A549 (cell line): ENCODE data around the gene NXPE4. TPM values are rescaled to one million over a fixed set of nuclear protein-coding genes. Genes with fewer than 3 reads are reported as not detected.
A peak's percentile ranks its signal among the peaks of the same experiment; 100 is the strongest.

Source experiments
- ATAC-seq, 2 experiments: fragments of 200-7000 bp in 1 of 2; fragments of >200 bp in 1 of 2; cut with Nextera tagmentation in 1 of 2; cut with Tn5 transposase in 1 of 2; 3 replicates each; pipeline versions ENCODE4 v1.8.0 to v1.9.1; 2018 to 2020; ENCODE audit warnings: mild to moderate bottlenecking in 1 of 2, moderate library complexity in 1 of 2
- CTCF ChIA-PET: fragments of 300-600 bp; sonication (Branson Sonifier 250); formaldehyde crosslinking; extraction: SDS; loops from one replicate; lab custom pipeline; 2021; ENCODE audit warnings: antibody characterized with exemption, inconsistent platforms; lab: Yijun Ruan, JAX
- POLR2A ChIA-PET: fragments of 350-600 bp; formaldehyde crosslinking; extraction: SDS; loops from one replicate; lab custom pipeline; 2021; ENCODE audit warnings: antibody characterized with exemption, inconsistent platforms; lab: Yijun Ruan, JAX
- DNase-seq, 2 experiments: peaks; one replicate each; pipeline versions ENCODE4 v3.0.0 to v3.0.0-alpha.2; 2011 to 2016; ENCODE audit warnings: low read depth in 1 of 2, low spot score in 1 of 2
- FAIRE-seq: peaks from 2 replicates; lab custom pipeline; 2011; peaks lifted over from hg19 to GRCh38; lab: Jason Lieb, UNC
- H3K27ac ChIP-seq, 2 experiments: fragments of >200 bp; sonication (Bioruptor Twin); formaldehyde crosslinking; 3 replicates each; pipeline ENCODE4 v1.5.1; 2016 to 2017
- H3K4me1 ChIP-seq: fragments of >200 bp; sonication (Bioruptor Twin); formaldehyde crosslinking; 3 replicates; pipeline ENCODE4 v1.6.1; 2016
- H3K4me2 ChIP-seq: fragments of >200 bp; sonication (Bioruptor Twin); formaldehyde crosslinking; 3 replicates; pipeline ENCODE4 v1.6.1; 2016
- H3K4me3 ChIP-seq: fragments of >200 bp; sonication (Bioruptor Twin); formaldehyde crosslinking; 3 replicates; pipeline ENCODE4 v1.5.1; 2016
- H3K9me3 ChIP-seq: fragments of >200 bp; sonication (Bioruptor Twin); formaldehyde crosslinking; 3 replicates; pipeline ENCODE4 v1.6.1; 2016
- BCL3 ChIP-seq: fragments of >200 bp; sonication (Bioruptor Twin); formaldehyde crosslinking; IDR thresholded peaks from 3 replicates; pipeline ENCODE4 v1.6.1; 2016
- BHLHE40 ChIP-seq: IDR thresholded peaks from 2 replicates; pipeline ENCODE4 v1.6.1; 2012; ENCODE audit warnings: low read depth, low read length, inconsistent platforms
- CBX2 ChIP-seq: fragments of 200-600 bp; sonication (generic); IDR thresholded peaks from 2 replicates; pipeline ENCODE4 v1.6.1; 2016; ENCODE audit warnings: low read depth, mild to moderate bottlenecking, borderline replicate concordance
- EHMT2 ChIP-seq: fragments of 200-600 bp; sonication (generic); IDR thresholded peaks from 2 replicates; pipeline ENCODE4 v1.6.1; 2016; ENCODE audit warnings: antibody characterized with exemption, low read depth, mild to moderate bottlenecking, moderate library complexity
- ELK1 ChIP-seq: fragments of 150-350 bp; IDR thresholded peaks from 2 replicates; pipeline ENCODE4 v1.6.1; 2014; ENCODE audit warnings: low read depth, mild to moderate bottlenecking, low read length
- FOSL2 ChIP-seq, 2 experiments: fragments of 450-650 bp in 1 of 2; fragments of >200 bp in 1 of 2; sonication (Bioruptor Twin) in 1 of 2; formaldehyde crosslinking; IDR thresholded peaks; 2 replicates each; pipeline versions ENCODE4 v1.5.0 to v1.6.1; 2016 to 2020; ENCODE audit warnings: mild to moderate bottlenecking in 1 of 2, moderate library complexity in 1 of 2
- HOXB13 ChIP-seq: fragments of 250-450 bp; sonication (Bioruptor Pico); IDR thresholded peaks from 2 replicates; pipeline ENCODE4 v1.5.0; 2020; ENCODE audit warnings: low read depth, mild to moderate bottlenecking, moderate library complexity
- KDM1A ChIP-seq: fragments of 200-600 bp; sonication (generic); IDR thresholded peaks from 2 replicates; pipeline ENCODE4 v1.6.1; 2016; ENCODE audit warnings: low read depth, mild to moderate bottlenecking
- MAFK ChIP-seq: fragments of 450-650 bp; IDR thresholded peaks from 2 replicates; pipeline ENCODE4 v1.6.1; 2014; ENCODE audit not compliant: partially characterized antibody
- MAX ChIP-seq: IDR thresholded peaks from 2 replicates; pipeline ENCODE4 v1.6.1; 2012
- MYC ChIP-seq: IDR thresholded peaks from 2 replicates; pipeline ENCODE4 v1.6.1; 2012; ENCODE audit warnings: mild to moderate bottlenecking, inconsistent platforms, low read length, improper control_type of control experiment, borderline replicate concordance
- POLR2A ChIP-seq: IDR thresholded peaks from 2 replicates; pipeline ENCODE4 v1.6.1; 2012; ENCODE audit warnings: mild to moderate bottlenecking, low read length
- RCOR1 ChIP-seq: fragments of 150-350 bp; IDR thresholded peaks from 2 replicates; pipeline ENCODE4 v1.6.1; 2014; ENCODE audit warnings: antibody characterized with exemption, low read length, low read depth
- REST ChIP-seq: fragments of 200-600 bp; sonication (generic); IDR thresholded peaks from 2 replicates; pipeline ENCODE4 v1.6.1; 2016; ENCODE audit warnings: antibody characterized with exemption, mild to moderate bottlenecking, moderate library complexity
- TP53 ChIP-seq: fragments of 250-450 bp; sonication (Bioruptor Pico); IDR thresholded peaks from 2 replicates; pipeline ENCODE4 v1.5.0; 2021; ENCODE audit warnings: mild to moderate bottlenecking, moderate library complexity
- WGBS: methylation state at CpG from one replicate; pipeline ENCODE4 v1.1.6; 2017; ENCODE audit errors: missing lambda C conversion rate; 5-methylcytosine and 5-hydroxymethylcytosine counted together
- polyA plus RNA-seq, 4 experiments: library from polyadenylated mRNA; depleted of rRNA in 3 of 4; stranded (reverse); fragments of >200 nt; fragmentation: RNase III in 1 of 4; extraction: RNeasy Plus Mini Kit Qiagen cat#74134 plus additional on column Dnase treatment in 1 of 4; gene quantifications; 2 replicates in 3 of 4; 3 replicates in 1 of 4; pipeline ENCODE4 v1.2.3, GENCODE V29; 2011 to 2017

Gene NXPE4
- polyA plus RNA-seq, 2 of the 4 experiments (the other 2 are of a cell fraction): not detected

- H3K27ac ChIP-seq: no peak overlapping the region
- 0% methylated on average over 3 of the region's 3 CpGs for WGBS
- no peak for FAIRE-seq
- ChIA-PET POLR2A (no interaction called here), CTCF (no interaction called here)
- H3K9me3 ChIP-seq: no peaks in the 10 kb centered on the region
- no peak for TF ChIP-seq CBX2
- no peak for TF ChIP-seq RCOR1
- no peak for TF ChIP-seq MAX
- no peak for TF ChIP-seq BCL3
- DNase-seq: no peak
- no peak for ATAC-seq
- H3K4me2 ChIP-seq: peak overlapping the region; percentile 12; the same call in 1 of the 3 replicates
- H3K4me3 ChIP-seq: no peak overlapping the region
- H3K4me1 ChIP-seq: no peaks in the 10 kb centered on the region; the same call in 1 of the 3 replicates
Observed at GRCh38 chr11:114562166-114562916, 33.2 kb downstream of the NXPE4 start.

- Histone ChIP-seq H3K9me3 (no peaks in the 10 kb centered on the region), H3K4me2 (no peak within 1 kb of the TSS), H3K27ac (no peak within 1 kb of the TSS), H3K4me3 (no peak within 1 kb of the TSS), H3K4me1 (no peaks in the 10 kb centered on the region; the same call in 1 of the 3 replicates)
- ChIA-PET CTCF (no interaction called here), POLR2A (no interaction called here)
- whole genome bisulfite sequencing: 54% methylated on average over 4 of the region's 4 CpGs
- DNase-seq (no peak), ATAC-seq (no peak)
- no peak for TF ChIP-seq FOSL2 (IDR thresholded peaks at IDR 0.05)
- no peak for TF ChIP-seq FOSL2 (CRISPR knock-in tag; IDR thresholded peaks at IDR 0.05)
- TF ChIP-seq, all 56 proteins: peak for 0
- no peak for FAIRE-seq
Observed at GRCh38 chr11:114559425-114560310, 35.9 kb downstream of the NXPE4 start, which contains the start of gene NXPE1. NXPE1 (minus strand) TSS chr11:114559881; CDS start chr11:114551201, 8,680 bp downstream.

- ChIA-PET POLR2A (no interaction called here), CTCF (no interaction called here)
- no peak for DNase-seq
- WGBS: 39% methylated on average over 1 of the region's 1 CpG
- Histone ChIP-seq H3K27ac (no peak overlapping the region), H3K4me3 (no peak overlapping the region), H3K4me2 (no peak overlapping the region), H3K9me3 (no peaks in the 10 kb centered on the region), H3K4me1 (no peaks in the 10 kb centered on the region)
- TF ChIP-seq POLR2A (no peak), HOXB13 (CRISPR knock-in tag) (no peak), MAFK (no peak), EHMT2 (no peak), MYC (no peak)
- no peak for ATAC-seq
- no peak for FAIRE-seq
Observed at GRCh38 chr11:114556135-114556534, 39.5 kb downstream of the NXPE4 start.

- Histone ChIP-seq H3K4me3 (no peak overlapping the region), H3K4me1 (no peaks in the 10 kb centered on the region), H3K4me2 (no peak overlapping the region), H3K9me3 (no peaks in the 10 kb centered on the region), H3K27ac (no peak overlapping the region)
- CTCF ChIA-PET: no interaction called here
- POLR2A ChIA-PET: no interaction called here
- ATAC-seq (no peak), FAIRE-seq (peak; percentile 49), DNase-seq (no peak)
- no peak for TF ChIP-seq BHLHE40
- no peak for TF ChIP-seq CBX2
- no peak for TF ChIP-seq REST
- no peak for TF ChIP-seq ELK1
- no peak for TF ChIP-seq EHMT2
- no peak for TF ChIP-seq TP53 (CRISPR knock-in tag)
- no peak for TF ChIP-seq KDM1A
- no peak for TF ChIP-seq POLR2A
- 44% methylated on average over 2 of the region's 2 CpGs for WGBS
Observed at GRCh38 chr11:114553642-114554041, 41.9 kb downstream of the NXPE4 start.
